GM12865 (cell line): ENCODE measurements around the gene RHEBL1.

ENCODE experiments used
- DNase-seq: peaks from one replicate; pipeline ENCODE4 v3.0.0; 2010; ENCODE audit warnings: low read depth
- H3K4me3 ChIP-seq: 2 replicates; pipeline ENCODE4 v1.5.1; 2011; ENCODE audit warnings: mild to moderate bottlenecking, low read depth, low read length, control low read depth
- CTCF ChIP-seq: IDR thresholded peaks from 2 replicates; pipeline ENCODE4 v1.5.1; 2011; ENCODE audit warnings: low read length, control low read depth, low read depth, inconsistent platforms; ENCODE audit not compliant: insufficient read depth; ENCODE audit errors: missing control alignments

The RHEBL1 gene

GRCh38 chr12:49059299-49060171 is 10.2 kb downstream of the RHEBL1 start:
- DNase-seq = peak; percentile 40
- no peak for TF ChIP-seq CTCF

DNA sequence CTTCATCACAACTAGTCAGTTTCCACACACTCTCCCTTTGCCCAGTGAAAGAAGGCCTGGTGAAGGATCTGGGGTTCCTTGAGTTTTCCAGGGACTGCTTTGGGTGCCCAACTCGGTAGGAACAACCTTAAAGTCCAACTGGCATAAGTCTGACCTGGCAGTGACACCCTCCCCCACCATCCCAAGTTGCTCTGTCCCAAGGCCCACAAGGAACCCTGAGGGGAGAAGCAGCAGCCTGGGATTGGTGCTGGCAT is 10.8 kb downstream of the RHEBL1 start:
- no peak for DNase-seq
- peak overlapping the region; percentile 72 for H3K4me3 ChIP-seq
- no peak for TF ChIP-seq CTCF

More at GRCh38 chr12:49059299-49060171, 10.2 kb downstream of the RHEBL1 start:
- peak overlapping the region; percentile 72 for H3K4me3 ChIP-seq

DNA sequence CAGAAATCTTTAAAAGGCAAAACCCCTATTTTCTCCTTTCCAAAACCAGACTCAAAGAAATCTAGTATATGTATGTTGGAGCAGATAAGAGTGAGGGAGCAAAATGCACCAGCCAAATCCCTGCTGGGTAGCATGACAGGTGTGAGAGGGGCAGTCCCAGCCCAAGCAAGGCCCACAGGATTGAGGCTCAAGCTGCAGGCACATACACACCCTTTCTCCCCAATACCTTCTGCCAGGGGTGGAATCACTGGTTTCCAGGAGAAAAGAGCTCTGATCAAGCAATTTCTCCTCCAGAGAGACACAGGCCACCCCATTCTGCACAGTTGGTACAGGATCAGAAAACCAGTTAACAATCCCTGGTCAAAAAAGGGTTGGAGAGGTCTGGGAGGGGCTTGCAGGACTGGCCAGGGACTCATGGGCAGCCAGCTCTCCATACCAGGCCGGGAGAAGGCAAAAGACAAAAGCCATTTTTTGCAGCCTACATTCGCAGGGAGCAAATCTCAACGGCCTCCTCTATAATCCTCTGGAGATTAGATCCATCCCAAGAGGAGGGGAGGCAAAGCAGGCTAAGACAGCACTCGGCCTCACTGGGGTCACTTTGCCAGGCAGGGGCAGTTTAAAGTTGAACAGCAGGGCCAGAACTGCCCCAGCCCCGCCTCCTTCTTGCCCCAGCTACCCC is 11.3 kb downstream of the RHEBL1 start:
- peak overlapping the region; percentile 72 for H3K4me3 ChIP-seq
- no peak for TF ChIP-seq CTCF
- DNase-seq = no peak

- no peak for TF ChIP-seq CTCF
- peak overlapping the region; percentile 72 for H3K4me3 ChIP-seq
- DNase-seq = no peak
Observed at GRCh38 chr12:49057888-49058287, 11.9 kb downstream of the RHEBL1 start.

DNA sequence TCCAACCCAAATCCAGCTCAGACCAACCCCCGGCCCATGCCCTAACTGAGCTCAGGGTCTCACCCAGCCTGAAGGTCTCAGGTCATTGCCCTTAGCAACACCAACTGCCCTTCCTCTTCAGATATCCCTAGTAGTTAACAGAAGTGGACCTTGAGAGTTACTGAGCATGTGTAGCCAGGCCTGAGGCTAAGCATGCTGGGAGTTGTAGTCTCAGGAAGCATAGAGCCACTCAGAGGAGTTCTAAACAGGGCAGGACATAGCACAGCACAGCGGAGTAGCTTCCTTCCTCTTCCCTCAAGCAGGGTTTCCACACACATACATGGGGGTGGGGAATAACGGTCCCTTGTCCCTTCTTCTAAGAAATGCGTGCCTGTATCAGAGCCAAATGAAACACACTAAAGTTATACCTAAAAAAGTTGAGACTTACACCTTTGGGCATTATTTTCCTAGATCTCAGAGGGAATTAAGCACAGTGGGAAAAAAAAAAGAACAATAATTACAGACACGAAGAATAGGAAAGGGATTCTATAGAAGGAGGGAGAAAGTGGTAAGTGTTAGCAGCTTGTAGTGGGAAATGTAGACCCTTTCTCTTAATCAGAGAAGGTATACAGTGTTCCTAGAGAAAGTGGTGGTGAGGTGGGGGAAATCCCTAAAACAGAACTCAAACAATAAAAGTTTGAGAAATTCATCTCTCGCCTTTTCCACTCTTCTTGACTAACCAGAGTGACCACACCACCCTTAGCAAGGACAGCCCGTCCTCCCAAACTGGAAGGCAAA is 13.6 kb downstream of the RHEBL1 start:
- peak; percentile 86 for DNase-seq
- peak overlapping the region; percentile 72 for H3K4me3 ChIP-seq
- no peak for TF ChIP-seq CTCF

DNA sequence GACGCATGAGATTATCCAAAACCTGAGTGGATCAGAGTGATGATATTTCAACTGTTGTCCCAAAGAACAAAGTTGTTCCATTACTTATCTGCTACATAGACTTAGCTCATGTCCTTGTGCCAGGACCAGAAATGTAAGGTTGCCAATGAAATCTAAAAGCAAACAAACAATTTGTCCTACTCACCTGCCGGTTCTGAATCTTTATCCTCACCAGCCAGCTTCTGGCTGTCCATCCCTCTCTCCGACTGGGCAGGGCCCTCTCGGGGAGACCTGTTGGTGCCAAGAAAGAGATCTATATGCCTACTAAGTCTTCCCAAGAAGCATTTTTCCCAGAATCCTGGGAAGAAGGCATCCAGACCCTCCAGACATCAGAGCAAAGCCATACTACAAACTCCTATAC is 14.7 kb downstream of the RHEBL1 start:
- no peak overlapping the region for H3K4me3 ChIP-seq
- no peak for DNase-seq
- TF ChIP-seq CTCF = no peak
